Progenitor cell of endocrine pancreas (in vitro differentiated cells): ENCODE results near the gene TPRA1. TPM values are rescaled to one million over a fixed set of nuclear protein-coding genes. Genes with fewer than 3 reads are reported as not detected.

Source experiments
- DNase-seq: peaks from one replicate; pipeline ENCODE4 v3.0.0; 2021; ENCODE audit warnings: low spot score; ENCODE audit not compliant: unreplicated experiment
- H3K27ac Mint-ChIP-seq: 2 replicates; pipeline ENCODE4 v1.8.0; 2021; ENCODE audit warnings: mild to moderate bottlenecking, moderate library complexity, mixed read lengths
- H3K27me3 Mint-ChIP-seq: 2 replicates; pipeline ENCODE4 v1.8.0; 2021; ENCODE audit warnings: mixed read lengths
- H3K36me3 Mint-ChIP-seq: 2 replicates; pipeline ENCODE4 v1.8.0; 2022; ENCODE audit warnings: mixed read lengths; ENCODE audit not compliant: insufficient read depth
- H3K4me1 Mint-ChIP-seq: 2 replicates; pipeline ENCODE4 v1.8.0; 2021; ENCODE audit warnings: low read depth, mixed read lengths
- H3K4me3 Mint-ChIP-seq: 2 replicates; pipeline ENCODE4 v1.8.0; 2021; ENCODE audit warnings: low read depth, mild to moderate bottlenecking, moderate library complexity, mixed read lengths
- H3K9me3 Mint-ChIP-seq: 2 replicates; pipeline ENCODE4 v1.8.0; 2021; ENCODE audit warnings: low read depth, mixed read lengths
- total RNA-seq: library from RNA; stranded (reverse); gene quantifications from 2 replicates; pipeline ENCODE4 v1.2.1, GENCODE V29; 2021
- TF ChIP-seq, protein P1 (sequence below): fragments of 200-600 bp; sonication (generic); IDR thresholded peaks from one replicate; pipeline ENCODE4 v1.5.0; 2021; ENCODE audit warnings: antibody characterized with exemption, mild to moderate bottlenecking; ENCODE audit not compliant: unreplicated experiment

The TPRA1 gene
- total RNA-seq, 1 donor from 2014 or later, result 25.1 TPM

DNA sequence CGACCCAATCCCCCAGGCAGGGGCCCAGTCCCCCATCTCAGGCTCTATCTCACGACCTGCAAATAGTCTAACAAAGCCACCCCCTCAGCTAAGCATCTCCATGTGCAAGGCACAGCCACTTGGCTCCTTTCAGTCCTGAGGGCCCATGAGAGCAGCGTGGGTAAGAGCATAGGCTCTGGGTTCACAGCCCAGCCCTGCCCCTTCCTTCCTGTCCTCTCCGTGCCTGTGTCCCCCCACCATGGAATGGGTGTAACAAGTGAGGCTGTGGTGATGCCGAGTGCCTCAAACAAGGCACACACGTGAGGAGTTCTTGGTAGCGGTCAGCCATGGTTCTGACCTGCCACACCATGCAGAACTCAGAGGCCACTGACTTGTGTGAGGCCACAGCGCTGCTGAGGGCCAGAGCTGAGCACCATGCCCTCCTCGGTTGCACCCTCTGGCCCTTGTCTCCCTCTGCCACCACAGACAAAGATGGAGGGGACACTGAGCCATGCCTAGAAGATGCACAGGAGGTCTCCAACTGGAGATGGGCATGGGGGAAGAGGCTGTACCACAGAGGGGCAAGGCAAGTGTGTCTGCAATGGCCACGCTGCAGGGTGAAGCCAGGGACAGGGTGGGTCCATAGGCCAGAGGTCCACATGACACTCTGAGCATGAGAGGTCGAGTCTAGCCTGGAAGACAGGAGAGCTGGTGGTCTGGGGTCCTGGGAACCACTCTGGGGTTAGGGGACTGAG is 10.0 kb downstream of the TPRA1 start:
- Mint-ChIP-seq H3K4me3 (no peak overlapping the region), H3K36me3 (peaks cover 1% of the 10 kb centered on the region), H3K4me1 (no peaks in the 10 kb centered on the region), H3K27ac (no peak overlapping the region), H3K9me3 (no peaks in the 10 kb centered on the region), H3K27me3 (no peaks in the 10 kb centered on the region)
- TF ChIP-seq, protein P1, sequence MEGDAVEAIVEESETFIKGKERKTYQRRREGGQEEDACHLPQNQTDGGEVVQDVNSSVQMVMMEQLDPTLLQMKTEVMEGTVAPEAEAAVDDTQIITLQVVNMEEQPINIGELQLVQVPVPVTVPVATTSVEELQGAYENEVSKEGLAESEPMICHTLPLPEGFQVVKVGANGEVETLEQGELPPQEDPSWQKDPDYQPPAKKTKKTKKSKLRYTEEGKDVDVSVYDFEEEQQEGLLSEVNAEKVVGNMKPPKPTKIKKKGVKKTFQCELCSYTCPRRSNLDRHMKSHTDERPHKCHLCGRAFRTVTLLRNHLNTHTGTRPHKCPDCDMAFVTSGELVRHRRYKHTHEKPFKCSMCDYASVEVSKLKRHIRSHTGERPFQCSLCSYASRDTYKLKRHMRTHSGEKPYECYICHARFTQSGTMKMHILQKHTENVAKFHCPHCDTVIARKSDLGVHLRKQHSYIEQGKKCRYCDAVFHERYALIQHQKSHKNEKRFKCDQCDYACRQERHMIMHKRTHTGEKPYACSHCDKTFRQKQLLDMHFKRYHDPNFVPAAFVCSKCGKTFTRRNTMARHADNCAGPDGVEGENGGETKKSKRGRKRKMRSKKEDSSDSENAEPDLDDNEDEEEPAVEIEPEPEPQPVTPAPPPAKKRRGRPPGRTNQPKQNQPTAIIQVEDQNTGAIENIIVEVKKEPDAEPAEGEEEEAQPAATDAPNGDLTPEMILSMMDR, result no peak
- no peak for DNase-seq

DNA sequence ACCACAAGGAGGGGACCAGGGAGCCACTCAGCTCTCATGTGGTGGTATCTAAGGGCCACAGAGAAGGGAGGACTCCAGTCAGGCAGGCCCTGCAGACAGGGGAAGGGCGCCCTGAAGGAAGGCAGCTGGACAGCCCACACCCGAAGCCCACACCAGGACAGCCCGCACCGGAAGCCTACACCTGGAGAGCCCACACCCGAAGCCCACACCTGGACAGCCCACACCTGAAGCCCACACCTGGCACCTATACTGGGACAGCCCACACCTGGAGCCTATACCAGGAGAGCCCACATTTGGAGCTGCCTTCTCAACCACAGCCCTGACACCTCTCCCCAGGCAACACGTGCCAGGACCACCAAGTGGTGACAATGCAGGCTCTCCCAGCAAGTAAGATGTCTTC is 11.7 kb downstream of the TPRA1 start:
- no peaks in the 10 kb centered on the region for H3K27me3 Mint-ChIP-seq
- H3K27ac Mint-ChIP-seq, result no peak overlapping the region
- H3K36me3 Mint-ChIP-seq, result peaks cover 1% of the 10 kb centered on the region
- H3K4me1 Mint-ChIP-seq, result no peaks in the 10 kb centered on the region
- H3K4me3 Mint-ChIP-seq, result no peak overlapping the region
- TF ChIP-seq, protein P1, result no peak
- no peaks in the 10 kb centered on the region for H3K9me3 Mint-ChIP-seq
- DNase-seq, result no peak

DNA sequence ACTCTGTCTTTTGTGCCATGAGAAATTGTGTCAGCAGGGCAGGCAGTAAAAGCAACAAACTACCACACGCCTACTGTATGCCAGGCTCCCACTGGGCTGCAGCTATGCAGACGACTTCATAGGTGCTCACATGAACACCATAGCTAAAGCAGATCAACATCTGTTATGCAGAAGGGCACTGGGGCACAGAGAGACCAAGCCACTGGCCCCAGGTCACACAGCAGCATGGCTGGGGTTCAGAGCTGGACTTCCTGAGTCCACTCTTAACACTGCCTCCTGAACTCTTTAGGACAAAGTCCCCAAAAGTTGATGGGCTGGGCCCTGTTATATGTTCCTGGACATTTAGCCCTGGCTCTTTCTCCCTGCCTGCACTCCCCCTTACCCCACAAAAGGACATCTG is 12.4 kb downstream of the TPRA1 start:
- Mint-ChIP-seq H3K4me1 (no peaks in the 10 kb centered on the region), H3K36me3 (peaks cover 1% of the 10 kb centered on the region), H3K4me3 (no peak overlapping the region), H3K27me3 (no peaks in the 10 kb centered on the region), H3K9me3 (no peaks in the 10 kb centered on the region), H3K27ac (no peak overlapping the region)
- TF ChIP-seq, protein P1, result no peak
- no peak for DNase-seq

DNA sequence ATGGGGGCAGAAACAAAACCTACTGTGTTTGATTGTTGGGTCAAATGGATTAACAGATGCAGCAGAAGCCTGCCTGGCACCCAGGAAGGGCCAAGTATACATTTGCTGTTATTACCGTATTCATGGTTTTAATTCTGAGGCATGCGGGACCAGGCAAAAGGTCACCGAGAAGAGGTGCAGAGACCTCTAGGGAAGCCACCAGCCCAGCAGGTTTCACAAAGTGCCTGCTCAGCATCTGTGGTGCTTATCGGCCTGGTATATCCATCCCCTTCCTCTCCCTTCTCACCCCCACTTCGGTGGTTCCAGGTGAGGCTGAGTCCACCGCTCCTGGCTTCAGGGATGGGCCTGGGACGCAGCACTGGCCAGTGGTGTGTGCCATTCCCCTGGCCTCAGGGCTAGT is 13.1 kb downstream of the TPRA1 start:
- H3K36me3 Mint-ChIP-seq, result peaks cover 1% of the 10 kb centered on the region
- H3K27ac Mint-ChIP-seq, result no peak overlapping the region
- H3K9me3 Mint-ChIP-seq, result no peaks in the 10 kb centered on the region
- no peak overlapping the region for H3K4me3 Mint-ChIP-seq
- no peaks in the 10 kb centered on the region for H3K27me3 Mint-ChIP-seq
- no peak for DNase-seq
- TF ChIP-seq, protein P1, result no peak
- H3K4me1 Mint-ChIP-seq, result no peaks in the 10 kb centered on the region

DNA sequence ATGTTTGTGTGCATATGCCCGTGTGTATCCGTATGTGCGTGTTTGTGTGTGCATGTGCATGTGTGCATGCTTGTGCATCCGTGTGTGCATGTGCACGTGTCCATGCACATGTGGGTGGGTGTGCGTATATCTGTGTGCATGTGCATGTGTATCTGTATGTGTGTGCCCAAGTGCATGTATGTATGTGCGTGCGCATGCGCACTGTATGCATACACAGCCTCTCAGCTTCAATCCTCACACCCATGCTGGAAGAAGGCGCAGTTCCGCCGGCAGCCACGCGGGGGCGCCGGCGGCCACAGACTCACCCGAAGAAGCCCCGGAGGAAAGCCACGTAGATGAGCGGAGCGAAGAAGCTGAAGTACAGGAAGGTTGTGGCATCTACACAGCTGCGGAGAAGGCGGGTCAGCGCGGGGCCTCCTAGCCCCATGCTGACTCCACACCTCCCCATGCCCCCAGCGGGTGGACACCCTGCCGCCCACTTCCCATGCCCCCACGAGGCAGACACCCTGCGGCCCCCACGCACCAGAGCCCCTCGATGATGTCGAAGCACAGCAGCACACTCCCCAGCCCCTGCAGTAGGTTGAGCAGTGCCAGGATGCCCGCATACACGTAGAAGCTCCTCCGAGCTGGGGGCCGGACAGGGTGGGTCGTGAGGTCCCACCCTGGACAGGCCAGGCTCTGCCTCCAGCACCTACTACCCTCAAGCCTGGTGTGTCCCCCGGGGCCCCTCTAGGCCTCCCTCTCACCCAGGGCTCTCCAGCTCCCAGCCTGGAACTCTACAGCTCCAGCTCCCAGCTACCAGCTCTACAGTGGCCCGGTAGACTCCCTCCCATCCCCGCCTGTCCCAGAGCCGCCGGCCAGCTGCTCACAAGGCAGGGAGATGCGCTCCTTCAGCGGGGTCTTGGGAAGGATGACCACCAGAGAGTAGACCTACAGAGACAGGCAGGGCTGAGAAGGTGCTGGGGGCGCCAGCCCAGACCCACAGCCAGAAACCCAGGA is 15.4 kb downstream of the TPRA1 start:
- TF ChIP-seq, protein P1, result peak; percentile 96
- Mint-ChIP-seq H3K27me3 (no peaks in the 10 kb centered on the region), H3K9me3 (no peaks in the 10 kb centered on the region), H3K36me3 (peaks cover 1% of the 10 kb centered on the region), H3K27ac (peak overlapping the region; percentile 24), H3K4me1 (no peaks in the 10 kb centered on the region), H3K4me3 (no peak overlapping the region)
- DNase-seq, result peak; percentile 67
